C4-2B (cell line): Measurements from ENCODE around the gene CSMD2.

Experiments
- CTCF ChIP-seq: fragments of 450-650 bp; conservative IDR thresholded peaks from 2 replicates; pipeline ENCODE4 v1.5.1; 2017; ENCODE audit warnings: mild to moderate bottlenecking
- ZFX ChIP-seq: fragments of 450-650 bp; IDR thresholded peaks from 2 replicates; pipeline ENCODE4 v1.6.1; 2017

- TF ChIP-seq CTCF (no peak), ZFX (no peak)
Observed at GRCh38 chr1:33874636-33875035, 290.4 kb downstream of the CSMD2 start.
